ENCODE data around the gene MSH4. TPM values are rescaled to one million over a fixed set of nuclear protein-coding genes. Genes with fewer than 3 reads are reported as not detected.

The MSH4 gene
- polyA plus RNA-seq, 1 donor (not counting 4 experiments of a cell fraction or from before 2014, with no cell fraction given), result 0.13 TPM

GRCh38 chr1:75884437-75884836 is 87.8 kb downstream of the MSH4 start:
- no peak for DNase-seq (ENCODE audit: low read depth, low spot score)
- Histone ChIP-seq H3K9me3 (ENCODE audit: control insufficient read depth, low read depth, low read length) (no peaks in the 10 kb centered on the region), H3K9me1 (ENCODE audit: control insufficient read depth, extremely low read depth, insufficient read depth, low read length) (no peaks in the 10 kb centered on the region), H3K4me1 (ENCODE audit: control insufficient read depth, extremely low read depth, insufficient read depth, low read length) (no peaks in the 10 kb centered on the region), H3K27ac (ENCODE audit: control insufficient read depth, insufficient read depth, low read length) (no peak overlapping the region), H4K20me1 (ENCODE audit: control insufficient read depth, extremely low read depth, insufficient read depth, low read length) (no peaks in the 10 kb centered on the region), H3K4me3 (ENCODE audit: control insufficient read depth in 2 of 3, extremely low read depth in 1 of 3, insufficient read depth in 2 of 3, low read depth in 1 of 3, low read length in 3 of 3) (no peak overlapping the region), H3K79me2 (ENCODE audit: control insufficient read depth, insufficient read depth, low read length) (no peaks in the 10 kb centered on the region), H3K36me3 (ENCODE audit: control insufficient read depth in 2 of 2, extremely low read depth in 1 of 2, insufficient read depth in 2 of 2, low read length in 2 of 2) (no peaks in the 10 kb centered on the region), H3K4me2 (ENCODE audit: control insufficient read depth, extremely low read depth, insufficient read depth, low read depth, low read length) (no peak overlapping the region), H3K9ac (ENCODE audit: control insufficient read depth, extremely low read depth, insufficient read depth, low read length) (no peak overlapping the region), H3K27me3 (ENCODE audit: control insufficient read depth, extremely low read depth, insufficient read depth, low read length) (no peaks in the 10 kb centered on the region), H2AFZ (ENCODE audit: control insufficient read depth, low read length) (no peak overlapping the region)
- no peak for FAIRE-seq
- dilution Hi-C loops (cut with MboI; ENCODE audit: extremely low pct_ligation_motif_present, low sequenced_read_pairs), result no loop called here
- TF ChIP-seq CTCF (optimal IDR thresholded peaks at IDR 0.05 in 1 of 3, IDR thresholded peaks at IDR 0.05 in 1 of 3, conservative IDR thresholded peaks at IDR 0.05 in 1 of 3; ENCODE audit: extremely low read depth in 1 of 3, insufficient read depth in 2 of 3, low read length in 3 of 3), result no peak
- no peak for TF ChIP-seq EZH2 (IDR thresholded peaks at IDR 0.05; ENCODE audit: low read length)

- Histone ChIP-seq H4K20me1 (ENCODE audit: control insufficient read depth, extremely low read depth, insufficient read depth, low read length) (no peaks in the 10 kb centered on the region), H3K4me2 (ENCODE audit: control insufficient read depth, extremely low read depth, insufficient read depth, low read depth, low read length) (no peak overlapping the region), H3K36me3 (ENCODE audit: control insufficient read depth in 2 of 2, extremely low read depth in 1 of 2, insufficient read depth in 2 of 2, low read length in 2 of 2) (no peaks in the 10 kb centered on the region), H3K4me1 (ENCODE audit: control insufficient read depth, extremely low read depth, insufficient read depth, low read length) (no peaks in the 10 kb centered on the region), H3K27me3 (ENCODE audit: control insufficient read depth, extremely low read depth, insufficient read depth, low read length) (no peaks in the 10 kb centered on the region), H3K79me2 (ENCODE audit: control insufficient read depth, insufficient read depth, low read length) (no peaks in the 10 kb centered on the region), H3K27ac (ENCODE audit: control insufficient read depth, insufficient read depth, low read length) (no peak overlapping the region), H3K9me1 (ENCODE audit: control insufficient read depth, extremely low read depth, insufficient read depth, low read length) (no peaks in the 10 kb centered on the region), H3K9me3 (ENCODE audit: control insufficient read depth, low read depth, low read length) (no peaks in the 10 kb centered on the region), H3K4me3 (ENCODE audit: control insufficient read depth in 2 of 3, extremely low read depth in 1 of 3, insufficient read depth in 2 of 3, low read depth in 1 of 3, low read length in 3 of 3) (no peak overlapping the region), H2AFZ (ENCODE audit: control insufficient read depth, low read length) (no peak overlapping the region), H3K9ac (ENCODE audit: control insufficient read depth, extremely low read depth, insufficient read depth, low read length) (no peak overlapping the region)
- TF ChIP-seq EZH2 (IDR thresholded peaks at IDR 0.05; ENCODE audit: low read length), result no peak
- no peak for TF ChIP-seq CTCF (optimal IDR thresholded peaks at IDR 0.05 in 1 of 3, IDR thresholded peaks at IDR 0.05 in 1 of 3, conservative IDR thresholded peaks at IDR 0.05 in 1 of 3; ENCODE audit: extremely low read depth in 1 of 3, insufficient read depth in 2 of 3, low read length in 3 of 3)
- no peak for FAIRE-seq
- DNase-seq (ENCODE audit: low read depth, low spot score), result no peak
- dilution Hi-C loops (cut with MboI; ENCODE audit: extremely low pct_ligation_motif_present, low sequenced_read_pairs), result no loop called here
Observed at GRCh38 chr1:75901371-75901770, 104.7 kb downstream of the MSH4 start.
